DMS153 treated with DMSO at 0.1 percent for 48 hours (cell line): Measurements from ENCODE around the gene TP53I11.
A peak's percentile ranks its signal among the peaks of the same experiment; 100 is the strongest.

Source experiments
- DNase-seq: peaks from one replicate; lab custom pipeline; 2025; ENCODE audit not compliant: unreplicated experiment; lab: John Stamatoyannopoulos, UW

The TP53I11 gene, protein sequence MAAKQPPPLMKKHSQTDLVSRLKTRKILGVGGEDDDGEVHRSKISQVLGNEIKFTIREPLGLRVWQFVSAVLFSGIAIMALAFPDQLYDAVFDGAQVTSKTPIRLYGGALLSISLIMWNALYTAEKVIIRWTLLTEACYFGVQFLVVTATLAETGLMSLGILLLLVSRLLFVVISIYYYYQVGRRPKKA

GRCh38 chr11:44950625-44951476, at the start of gene TP53I11:
Gene TP53I11, minus strand, starts transcription at chr11:44950883. Its CDS starts 12,548 bp downstream, at chr11:44938335.
- DNase-seq = peak; percentile 63

DNA sequence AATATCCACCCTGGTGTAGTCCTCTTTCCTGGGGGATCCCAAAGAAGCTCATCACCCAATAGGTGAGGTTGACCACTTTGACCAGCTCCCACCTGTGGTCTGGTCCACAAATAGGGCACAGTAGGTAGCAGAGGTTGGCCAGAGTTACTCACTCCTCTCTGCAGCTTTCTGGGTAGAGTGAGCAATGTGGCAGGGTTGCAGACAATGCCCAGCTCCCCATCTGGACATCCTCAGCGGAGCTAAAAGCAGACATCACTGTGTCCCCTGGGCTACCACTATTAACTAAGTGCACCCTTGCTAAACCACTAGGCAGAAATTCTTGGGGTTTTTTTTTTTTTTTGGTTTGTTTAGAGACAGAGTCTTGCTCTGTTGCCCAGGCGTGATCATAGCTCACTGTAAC, 48.4 kb upstream of the TP53I11 start:
- no peak for DNase-seq

DNA sequence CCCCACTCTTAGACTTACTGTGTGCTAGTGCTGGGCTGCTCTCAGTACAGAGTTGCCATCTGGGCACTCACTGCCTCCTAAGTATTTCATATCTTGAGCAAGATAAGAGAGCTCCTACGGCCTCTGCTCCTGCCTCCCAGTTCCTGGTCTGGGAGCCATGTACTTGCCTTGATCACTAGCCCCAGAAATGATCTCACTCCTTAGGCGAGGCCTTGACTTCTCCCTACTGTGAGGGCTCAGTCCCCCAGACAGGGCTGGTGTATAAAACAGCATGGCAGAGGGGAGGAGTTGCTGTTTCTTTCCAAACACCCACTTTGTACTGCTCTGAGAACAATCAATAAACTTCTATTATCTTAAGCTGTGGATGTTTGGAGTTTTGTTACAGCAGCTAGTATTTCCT, 47.4 kb upstream of the TP53I11 start:
- no peak for DNase-seq

- DNase-seq = no peak
Observed at GRCh38 chr11:44997566-44997965, 46.9 kb upstream of the TP53I11 start.

DNA sequence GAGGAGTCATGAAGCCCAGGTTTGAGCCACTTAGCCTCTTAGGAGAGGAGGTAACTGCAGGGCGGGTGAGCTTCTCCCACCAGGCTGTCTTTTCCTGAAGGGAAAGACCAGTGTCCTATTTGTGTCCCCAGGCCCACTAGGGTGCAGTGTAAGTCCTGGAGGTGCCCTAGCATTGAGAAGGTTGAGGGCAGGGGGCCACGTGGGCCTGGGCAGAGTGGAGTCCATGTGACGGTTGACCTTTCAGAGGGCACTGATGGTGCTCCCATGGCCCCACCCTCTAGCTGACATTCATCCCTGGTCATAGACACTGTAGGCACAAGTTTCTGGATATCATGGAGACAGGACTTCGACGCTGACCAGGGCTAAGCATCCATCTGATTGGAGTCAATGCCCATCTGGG, 44.1 kb upstream of the TP53I11 start:
- no peak for DNase-seq

GRCh38 chr11:44993971-44994704, 43.5 kb upstream of the TP53I11 start:
- no peak for DNase-seq

DNA sequence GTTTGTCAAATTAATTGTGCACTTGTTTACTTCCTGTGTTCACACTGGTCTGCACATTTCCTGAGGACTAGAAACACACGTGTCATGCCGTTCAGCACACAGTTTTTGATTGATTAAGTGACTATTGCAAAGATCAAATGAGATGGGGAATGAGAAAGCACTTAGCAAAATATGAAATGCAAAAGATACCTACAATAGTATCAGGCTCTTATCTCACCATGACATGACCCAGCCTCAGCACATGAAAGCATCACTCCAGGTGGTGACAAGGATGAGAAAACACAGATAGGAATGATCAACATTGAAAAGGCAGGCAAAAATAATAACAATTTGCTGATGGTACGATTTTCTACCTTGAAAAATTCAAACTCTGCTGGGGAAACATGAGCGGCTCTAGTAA, 42.1 kb upstream of the TP53I11 start:
- no peak for DNase-seq

DNA sequence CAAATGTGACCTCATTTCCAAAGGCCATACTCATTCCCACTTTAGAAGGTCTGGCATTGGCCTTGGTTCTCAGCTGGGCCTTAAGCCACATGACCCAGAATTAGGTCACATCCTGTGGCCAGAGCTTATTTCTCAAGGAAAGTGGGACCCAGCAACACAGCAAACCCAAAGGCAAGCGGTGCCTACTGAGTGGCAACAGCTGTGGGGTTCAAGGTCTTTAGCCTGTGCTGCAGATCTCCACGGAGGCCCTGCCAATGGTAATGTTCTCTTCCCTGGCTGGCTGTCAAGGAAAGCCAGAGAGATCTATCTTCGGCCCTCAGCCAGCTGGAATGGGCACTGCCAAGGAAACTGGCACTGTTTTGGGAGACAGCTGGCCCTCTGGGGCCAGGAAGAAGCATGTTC, 41.5 kb upstream of the TP53I11 start:
- DNase-seq = no peak

GRCh38 chr11:44990665-44991064, 40.0 kb upstream of the TP53I11 start:
- no peak for DNase-seq

GRCh38 chr11:44989831-44990566, 39.3 kb upstream of the TP53I11 start:
- peak; percentile 62 for DNase-seq

DNA sequence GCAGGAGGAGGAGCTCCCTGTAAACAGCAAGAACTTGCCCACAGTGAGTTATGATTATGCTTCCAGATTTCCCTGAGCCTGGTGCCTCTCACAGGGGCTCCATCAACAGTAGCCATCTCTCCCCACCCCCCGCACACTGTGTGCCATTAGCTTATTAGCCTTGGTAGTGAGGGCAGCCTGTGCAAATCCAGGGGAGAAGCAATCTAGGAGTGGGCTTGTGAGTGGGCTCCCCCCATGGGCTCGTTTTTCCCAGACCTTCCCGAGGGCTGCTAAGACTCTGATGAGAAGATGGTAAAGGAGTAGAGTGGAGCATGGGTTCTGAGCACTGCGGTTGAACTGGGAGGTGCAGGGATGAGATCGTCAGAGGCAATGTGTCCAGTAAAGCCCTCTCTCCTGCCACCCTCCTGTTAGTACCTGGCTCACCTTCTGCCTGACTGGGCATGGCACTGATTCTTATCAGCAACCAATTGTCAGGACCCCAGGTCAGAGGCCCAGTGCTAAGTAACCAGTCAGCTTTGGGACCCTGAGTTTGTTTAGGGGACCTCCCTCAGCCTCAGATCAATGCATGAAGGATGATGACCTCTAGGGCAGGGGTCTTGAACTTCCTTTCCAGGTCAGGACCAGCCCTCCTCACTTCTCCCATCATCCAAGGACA, 38.4 kb upstream of the TP53I11 start:
- DNase-seq = no peak

- no peak for DNase-seq
Observed at GRCh38 chr11:44988111-44988510, 37.4 kb upstream of the TP53I11 start.

GRCh38 chr11:44987506-44987905, 36.8 kb upstream of the TP53I11 start:
- no peak for DNase-seq

- no peak for DNase-seq
Observed at GRCh38 chr11:44986315-44986714, 35.6 kb upstream of the TP53I11 start.

GRCh38 chr11:44985721-44986120, 35.0 kb upstream of the TP53I11 start:
- DNase-seq = no peak

- DNase-seq = no peak
Observed at GRCh38 chr11:44983786-44984185, 33.1 kb upstream of the TP53I11 start.

DNA sequence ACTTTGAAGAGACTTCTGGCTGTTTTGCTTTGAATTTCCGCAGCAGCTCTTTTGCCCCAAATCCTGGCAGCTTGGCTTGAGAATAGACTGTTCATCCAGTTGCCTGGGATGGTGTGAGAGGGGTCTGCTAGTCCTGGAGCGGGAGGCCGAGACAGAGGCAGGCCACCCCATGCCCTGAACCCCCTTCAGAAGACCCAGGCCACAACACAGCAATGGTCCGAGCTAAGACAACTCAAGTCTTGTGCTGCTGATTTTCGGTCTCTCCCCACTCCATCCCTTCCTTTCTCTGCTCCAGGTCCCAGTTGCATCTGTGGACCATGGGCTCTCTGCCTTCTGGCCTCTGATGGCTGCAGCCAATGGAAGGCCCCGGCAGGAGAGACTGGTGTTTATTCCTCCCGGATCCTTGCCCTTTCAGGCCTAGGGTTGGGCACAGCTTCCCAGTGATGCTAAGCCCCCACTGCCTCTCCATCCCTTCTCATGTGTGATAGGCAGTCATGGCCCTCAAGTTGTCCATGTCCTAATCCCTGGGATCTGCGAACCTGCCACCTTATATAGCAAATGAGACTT, 31.9 kb upstream of the TP53I11 start:
- DNase-seq = no peak

DNA sequence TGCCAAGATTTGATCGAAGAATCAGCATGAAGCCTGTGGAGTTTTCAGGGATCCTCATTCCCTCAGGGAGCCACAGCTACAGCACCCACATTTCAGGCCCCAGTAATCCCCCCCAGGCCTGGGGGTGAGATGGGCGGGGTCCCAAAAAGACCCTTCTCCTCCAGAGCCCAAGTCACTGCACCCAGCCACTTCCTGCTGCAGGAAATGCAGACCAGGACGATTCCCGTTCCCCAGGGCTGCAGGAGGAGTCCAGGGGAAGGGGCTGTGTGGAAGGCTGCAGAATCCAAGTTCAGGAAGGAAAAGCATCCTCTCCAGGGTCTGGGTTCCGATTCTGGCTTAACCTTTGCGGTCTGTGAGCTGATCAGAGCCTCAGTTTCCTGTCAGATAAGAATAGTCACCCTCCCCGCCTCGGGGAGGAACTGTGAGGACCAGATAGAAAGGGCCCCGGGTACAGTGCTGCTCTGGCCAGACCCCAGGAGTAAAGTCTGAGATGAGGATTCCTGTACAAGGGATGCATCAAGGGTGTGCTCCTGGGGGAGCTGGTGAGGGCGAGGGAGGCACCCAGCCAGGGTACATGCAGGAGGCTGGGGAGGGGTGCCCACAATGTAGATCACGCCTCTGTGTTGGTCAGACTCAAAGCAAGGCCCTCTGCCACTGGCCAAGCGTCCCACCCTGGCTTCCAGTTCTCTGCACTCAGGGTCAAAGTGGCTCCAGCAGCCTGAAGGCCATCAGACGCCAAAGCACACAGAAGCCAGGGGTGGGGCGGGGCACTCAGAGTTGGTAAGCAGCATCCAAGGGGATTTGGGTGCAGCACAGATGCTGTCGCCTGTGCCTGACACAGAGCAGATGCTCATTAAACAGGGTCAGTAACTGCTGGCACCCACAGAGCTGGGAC, 30.1 kb upstream of the TP53I11 start:
- DNase-seq = no peak
